Esophagus squamous epithelium (tissue), 4 donors: ENCODE data around the gene TROAP.
"Not testable (repeated sequence)": the region's sequence is repeated elsewhere in the genome, so short reads cannot be mapped to it uniquely, and the experiment has no call there.

Source experiments
- POLR2A ChIP-seq, 4 donors: fragments of 450-650 bp; IDR thresholded peaks; one replicate each; pipeline ENCODE4 v1.6.1; 2017; ENCODE audit warnings: antibody characterized with exemption in 4 of 4, mild to moderate bottlenecking in 4 of 4, moderate library complexity in 3 of 4
- TF ChIP-seq, protein P1 (sequence below), 6 experiments: fragments of 450-650 bp in 4 of 6; fragments of 200-600 bp in 2 of 6; sonication (generic) in 2 of 6; IDR thresholded peaks; one replicate each; pipeline ENCODE4 v1.5.1; 2016 to 2019; ENCODE audit warnings: antibody characterized with exemption in 6 of 6, mild to moderate bottlenecking in 4 of 6, moderate library complexity in 4 of 6

DNA sequence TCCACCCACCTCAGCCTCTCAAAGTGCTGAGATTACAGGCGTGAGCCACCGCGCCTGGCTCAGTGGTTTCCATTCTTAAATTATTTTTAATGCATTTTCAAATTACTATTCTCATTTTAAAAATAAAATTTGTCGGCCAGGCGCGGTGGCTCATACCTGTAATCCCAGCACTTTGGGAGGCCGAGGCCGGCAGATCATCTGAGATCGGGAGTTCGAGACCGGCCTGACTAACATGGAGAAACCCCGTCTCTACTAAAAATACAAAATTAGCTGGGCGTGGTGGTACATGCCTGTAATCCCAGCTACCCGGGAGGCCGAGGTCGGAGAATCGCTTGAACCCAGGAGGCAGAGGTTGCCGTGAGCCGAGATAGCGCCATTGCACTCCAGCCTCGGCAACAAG, 10.7 kb downstream of the TROAP start:
- not testable (repeated sequence) for TF ChIP-seq POLR2A (IDR thresholded peaks at IDR 0.05)
- TF ChIP-seq, protein P1, sequence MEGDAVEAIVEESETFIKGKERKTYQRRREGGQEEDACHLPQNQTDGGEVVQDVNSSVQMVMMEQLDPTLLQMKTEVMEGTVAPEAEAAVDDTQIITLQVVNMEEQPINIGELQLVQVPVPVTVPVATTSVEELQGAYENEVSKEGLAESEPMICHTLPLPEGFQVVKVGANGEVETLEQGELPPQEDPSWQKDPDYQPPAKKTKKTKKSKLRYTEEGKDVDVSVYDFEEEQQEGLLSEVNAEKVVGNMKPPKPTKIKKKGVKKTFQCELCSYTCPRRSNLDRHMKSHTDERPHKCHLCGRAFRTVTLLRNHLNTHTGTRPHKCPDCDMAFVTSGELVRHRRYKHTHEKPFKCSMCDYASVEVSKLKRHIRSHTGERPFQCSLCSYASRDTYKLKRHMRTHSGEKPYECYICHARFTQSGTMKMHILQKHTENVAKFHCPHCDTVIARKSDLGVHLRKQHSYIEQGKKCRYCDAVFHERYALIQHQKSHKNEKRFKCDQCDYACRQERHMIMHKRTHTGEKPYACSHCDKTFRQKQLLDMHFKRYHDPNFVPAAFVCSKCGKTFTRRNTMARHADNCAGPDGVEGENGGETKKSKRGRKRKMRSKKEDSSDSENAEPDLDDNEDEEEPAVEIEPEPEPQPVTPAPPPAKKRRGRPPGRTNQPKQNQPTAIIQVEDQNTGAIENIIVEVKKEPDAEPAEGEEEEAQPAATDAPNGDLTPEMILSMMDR (IDR thresholded peaks at IDR 0.05) = not testable (repeated sequence)
